IPS-18c (cell line): ENCODE results near the gene CABP4.

Experiments used
- H3K4me3 ChIP-seq: 2 replicates; pipeline ENCODE4 v1.7.0; 2013; ENCODE audit warnings: low read depth, mild to moderate bottlenecking, low read length, moderate library complexity; ENCODE audit not compliant: insufficient read depth
- H3K9me3 ChIP-seq: one replicate; pipeline ENCODE4 v1.6.1; 2013; ENCODE audit warnings: mild to moderate bottlenecking, low read length, moderate library complexity; ENCODE audit not compliant: control insufficient read depth, insufficient read depth

The CABP4 gene

GRCh38 chr11:67496113-67496512 lies 41.0 kb downstream of the CABP4 start:
- no peaks in the 10 kb centered on the region for H3K9me3 ChIP-seq
- H3K4me3 ChIP-seq: no peak overlapping the region

- H3K4me3 ChIP-seq: no peak overlapping the region
- no peaks in the 10 kb centered on the region for H3K9me3 ChIP-seq
Observed at GRCh38 chr11:67497656-67498291, 42.6 kb downstream of the CABP4 start.

GRCh38 chr11:67498544-67498972 lies 43.4 kb downstream of the CABP4 start:
- Histone ChIP-seq H3K4me3 (no peak overlapping the region), H3K9me3 (no peaks in the 10 kb centered on the region)

- H3K4me3 ChIP-seq: no peak overlapping the region
- H3K9me3 ChIP-seq: no peaks in the 10 kb centered on the region
Observed at GRCh38 chr11:67499808-67500483, 44.8 kb downstream of the CABP4 start.

GRCh38 chr11:67500484-67500821 lies 45.3 kb downstream of the CABP4 start:
- Histone ChIP-seq H3K9me3 (no peaks in the 10 kb centered on the region), H3K4me3 (no peak overlapping the region)

- no peak overlapping the region for H3K4me3 ChIP-seq
Observed at GRCh38 chr11:67500831-67501715, 45.9 kb downstream of the CABP4 start.

GRCh38 chr11:67501854-67502253 lies 46.7 kb downstream of the CABP4 start:
- Histone ChIP-seq H3K4me3 (no peak overlapping the region), H3K9me3 (no peaks in the 10 kb centered on the region)

More at GRCh38 chr11:67500831-67501715, 45.9 kb downstream of the CABP4 start:
- H3K9me3 ChIP-seq: no peaks in the 10 kb centered on the region

GRCh38 chr11:67502328-67502979 lies 47.3 kb downstream of the CABP4 start:
- H3K9me3 ChIP-seq: no peaks in the 10 kb centered on the region
- H3K4me3 ChIP-seq: no peak overlapping the region

GRCh38 chr11:67503119-67504004 lies 48.2 kb downstream of the CABP4 start:
- H3K4me3 ChIP-seq: peak overlapping the region; percentile 84
- no peaks in the 10 kb centered on the region for H3K9me3 ChIP-seq

GRCh38 chr11:67504005-67504949 lies 49.1 kb downstream of the CABP4 start:
- Histone ChIP-seq H3K4me3 (peak overlapping the region; percentile 84), H3K9me3 (no peaks in the 10 kb centered on the region)

GRCh38 chr11:67504950-67505581 lies 49.9 kb downstream of the CABP4 start, which contains the start of gene PITPNM1:
Gene PITPNM1 (minus strand): TSS chr11:67505363. CDS start chr11:67504180, 1,183 bp downstream.
- Histone ChIP-seq H3K4me3 (peak within 1 kb of the TSS; percentile 84), H3K9me3 (no peaks in the 10 kb centered on the region)

- no peak overlapping the region for H3K4me3 ChIP-seq
- no peaks in the 10 kb centered on the region for H3K9me3 ChIP-seq
Observed at GRCh38 chr11:67505605-67506396, 50.6 kb downstream of the CABP4 start.

- no peak overlapping the region for H3K4me3 ChIP-seq
- no peaks in the 10 kb centered on the region for H3K9me3 ChIP-seq
Observed at GRCh38 chr11:67506426-67507051, 51.4 kb downstream of the CABP4 start.

- H3K4me3 ChIP-seq: peak overlapping the region; percentile 90
- no peaks in the 10 kb centered on the region for H3K9me3 ChIP-seq
Observed at GRCh38 chr11:67507242-67507863, 52.2 kb downstream of the CABP4 start.
